NT2/D1 (cell line): Measurements from ENCODE around the gene NSFL1C.

Experiments used
- DNase-seq: peaks from one replicate; pipeline ENCODE4 v3.0.0-alpha.2; 2011; ENCODE audit warnings: low read depth, low spot score
- H3K27me3 ChIP-seq: 2 replicates; pipeline ENCODE4 v1.6.0; 2011; ENCODE audit warnings: mild to moderate bottlenecking; ENCODE audit not compliant: insufficient read length, insufficient read depth
- H3K36me3 ChIP-seq: 2 replicates; pipeline ENCODE4 v1.6.1; 2011; ENCODE audit warnings: mild to moderate bottlenecking, low read length, mixed read lengths; ENCODE audit not compliant: insufficient read depth, insufficient read length
- H3K4me1 ChIP-seq: 2 replicates; pipeline ENCODE4 v1.5.1; 2011; ENCODE audit not compliant: insufficient read depth, insufficient read length
- H3K4me3 ChIP-seq: 2 replicates; pipeline ENCODE4 v1.5.1; 2011; ENCODE audit warnings: low read depth; ENCODE audit not compliant: insufficient read length
- H3K9ac ChIP-seq: 2 replicates; pipeline ENCODE4 v1.6.0; 2011; ENCODE audit warnings: low read depth; ENCODE audit not compliant: insufficient read length
- H3K9me3 ChIP-seq: 2 replicates; pipeline ENCODE4 v1.5.1; 2011; ENCODE audit warnings: mild to moderate bottlenecking, low read length; ENCODE audit not compliant: insufficient read depth
- SUZ12 ChIP-seq: IDR thresholded peaks from 2 replicates; pipeline ENCODE4 v1.6.1; 2011; ENCODE audit not compliant: insufficient read length, insufficient read depth; ENCODE audit errors: extremely low read depth
- YY1 ChIP-seq: IDR thresholded peaks from 2 replicates; pipeline ENCODE4 v1.6.1; 2011; ENCODE audit not compliant: insufficient read length, insufficient read depth
- ZNF274 ChIP-seq: IDR thresholded peaks from 2 replicates; pipeline ENCODE4 v1.6.1; 2011; ENCODE audit warnings: mild to moderate bottlenecking, low read depth, low read length

NSFL1C gene

GRCh38 chr20:1457992-1458391, 8.7 kb downstream of the NSFL1C start:
- H3K4me1 ChIP-seq: no peaks in the 10 kb centered on the region
- no peaks in the 10 kb centered on the region for H3K27me3 ChIP-seq
- H3K4me3 ChIP-seq: no peak overlapping the region
- DNase-seq: no peak
- TF ChIP-seq SUZ12 (no peak), YY1 (no peak), ZNF274 (no peak)
- peaks cover 87% of the 10 kb centered on the region for H3K36me3 ChIP-seq
- no peak overlapping the region for H3K9ac ChIP-seq
- peaks cover 18% of the 10 kb centered on the region for H3K9me3 ChIP-seq

- DNase-seq: no peak
- TF ChIP-seq SUZ12 (no peak), YY1 (no peak), ZNF274 (no peak)
- Histone ChIP-seq H3K27me3 (no peaks in the 10 kb centered on the region), H3K4me1 (no peaks in the 10 kb centered on the region), H3K4me3 (no peak overlapping the region), H3K9me3 (peaks cover 35% of the 10 kb centered on the region), H3K36me3 (peaks cover 91% of the 10 kb centered on the region), H3K9ac (no peak overlapping the region)
These were observed 10.3 kb downstream of the NSFL1C start for GRCh38 chr20:1456300-1456699.

- Histone ChIP-seq H3K4me1 (no peaks in the 10 kb centered on the region), H3K27me3 (no peaks in the 10 kb centered on the region), H3K4me3 (no peak overlapping the region), H3K36me3 (peaks cover 96% of the 10 kb centered on the region), H3K9ac (no peak overlapping the region), H3K9me3 (peaks cover 48% of the 10 kb centered on the region)
- TF ChIP-seq YY1 (no peak), SUZ12 (no peak), ZNF274 (no peak)
- DNase-seq: no peak
These were observed 15.6 kb downstream of the NSFL1C start for GRCh38 chr20:1450926-1451491.

GRCh38 chr20:1449370-1449769, 17.3 kb downstream of the NSFL1C start:
- Histone ChIP-seq H3K36me3 (peaks cover 98% of the 10 kb centered on the region), H3K4me1 (no peaks in the 10 kb centered on the region), H3K9me3 (peaks cover 41% of the 10 kb centered on the region), H3K4me3 (no peak overlapping the region), H3K27me3 (no peaks in the 10 kb centered on the region), H3K9ac (no peak overlapping the region)
- no peak for DNase-seq
- no peak for TF ChIP-seq YY1
- TF ChIP-seq ZNF274: no peak

- no peaks in the 10 kb centered on the region for H3K4me1 ChIP-seq
- no peaks in the 10 kb centered on the region for H3K27me3 ChIP-seq
- no peak overlapping the region for H3K9ac ChIP-seq
- H3K4me3 ChIP-seq: no peak overlapping the region
- DNase-seq: no peak
- TF ChIP-seq SUZ12: no peak
- no peak for TF ChIP-seq ZNF274
- TF ChIP-seq YY1: no peak
- H3K9me3 ChIP-seq: peaks cover 32% of the 10 kb centered on the region
- peaks cover 99% of the 10 kb centered on the region for H3K36me3 ChIP-seq
These were observed 18.5 kb downstream of the NSFL1C start for GRCh38 chr20:1448081-1448620.

- Histone ChIP-seq H3K9me3 (peaks cover 15% of the 10 kb centered on the region), H3K36me3 (peaks cover 99% of the 10 kb centered on the region), H3K9ac (no peak overlapping the region), H3K4me3 (no peak overlapping the region), H3K27me3 (no peaks in the 10 kb centered on the region), H3K4me1 (no peaks in the 10 kb centered on the region)
- TF ChIP-seq YY1 (no peak), SUZ12 (no peak), ZNF274 (no peak)
- DNase-seq: no peak
These were observed 20.1 kb downstream of the NSFL1C start for GRCh38 chr20:1446536-1446935.

GRCh38 chr20:1443085-1443484, 23.6 kb downstream of the NSFL1C start:
- Histone ChIP-seq H3K4me3 (no peak overlapping the region), H3K9ac (no peak overlapping the region), H3K36me3 (peaks cover 75% of the 10 kb centered on the region), H3K4me1 (no peaks in the 10 kb centered on the region), H3K9me3 (no peaks in the 10 kb centered on the region), H3K27me3 (no peaks in the 10 kb centered on the region)
- DNase-seq: no peak
- TF ChIP-seq YY1 (no peak), ZNF274 (no peak), SUZ12 (no peak)

- H3K36me3 ChIP-seq: peaks cover 68% of the 10 kb centered on the region
- no peaks in the 10 kb centered on the region for H3K9me3 ChIP-seq
- DNase-seq: no peak
- H3K4me3 ChIP-seq: no peak overlapping the region
- H3K4me1 ChIP-seq: no peaks in the 10 kb centered on the region
- H3K27me3 ChIP-seq: no peaks in the 10 kb centered on the region
- TF ChIP-seq YY1 (no peak), SUZ12 (no peak), ZNF274 (no peak)
- H3K9ac ChIP-seq: no peak overlapping the region
These were observed 24.3 kb downstream of the NSFL1C start for GRCh38 chr20:1442304-1442703.
